IMR-90 (cell line): ENCODE data around the gene EPB41L2.

Experiments used
- CEBPB ChIP-seq: IDR thresholded peaks from 2 replicates; pipeline ENCODE4 v1.6.1; 2012; ENCODE audit warnings: low read depth, low read length, improper control_type of control experiment
- CHD1 ChIP-seq: IDR thresholded peaks from 2 replicates; pipeline ENCODE4 v1.6.1; 2012; ENCODE audit warnings: low read depth, low read length, improper control_type of control experiment
- CTCF ChIP-seq: conservative IDR thresholded peaks from 2 replicates; pipeline ENCODE4 v1.5.1; 2012; ENCODE audit warnings: mild to moderate bottlenecking, low read depth, low read length, improper control_type of control experiment
- FOS ChIP-seq: fragments of 150-350 bp; IDR thresholded peaks from 2 replicates; pipeline ENCODE4 v1.6.1; 2016; ENCODE audit warnings: low read depth, low read length
- MAZ ChIP-seq: IDR thresholded peaks from 2 replicates; pipeline ENCODE4 v1.6.1; 2012; ENCODE audit warnings: low read depth, mild to moderate bottlenecking, low read length, improper control_type of control experiment, moderate library complexity, borderline replicate concordance
- POLR2A ChIP-seq: IDR thresholded peaks from 2 replicates; pipeline ENCODE4 v1.6.1; 2012; ENCODE audit warnings: mild to moderate bottlenecking, low read depth, low read length
- RAD21 ChIP-seq: IDR thresholded peaks from 2 replicates; pipeline ENCODE4 v1.6.1; 2012; ENCODE audit warnings: low read length, improper control_type of control experiment
- RCOR1 ChIP-seq: IDR thresholded peaks from 2 replicates; pipeline ENCODE4 v1.6.1; 2012; ENCODE audit warnings: mild to moderate bottlenecking, low read length, improper control_type of control experiment; ENCODE audit not compliant: insufficient replicate concordance
- SMC3 ChIP-seq: fragments of 150-350 bp; IDR thresholded peaks from 2 replicates; pipeline ENCODE4 v1.6.1; 2016; ENCODE audit warnings: low read depth, mild to moderate bottlenecking, antibody characterized with exemption, low read length, moderate library complexity
- USF2 ChIP-seq: fragments of 150-350 bp; IDR thresholded peaks from 2 replicates; pipeline ENCODE4 v1.6.1; 2017; ENCODE audit warnings: mild to moderate bottlenecking, antibody characterized with exemption, low read length, low read depth

GRCh38 chr6:131065112-131065823 lies 2.2 kb upstream of the EPB41L2 start:
- no peak for TF ChIP-seq CHD1
- no peak for TF ChIP-seq CTCF
- TF ChIP-seq CEBPB = no peak
- TF ChIP-seq MAZ = no peak
- TF ChIP-seq RCOR1 = no peak
- no peak for TF ChIP-seq SMC3
- TF ChIP-seq POLR2A = no peak
- TF ChIP-seq FOS = no peak
- TF ChIP-seq RAD21 = no peak
- TF ChIP-seq USF2 = no peak
